Suprapubic skin (tissue), 4 donors: Measurements from ENCODE around the gene TMEM131. TPM values are rescaled to one million over a fixed set of nuclear protein-coding genes. Genes with fewer than 3 reads are reported as not detected.

ENCODE experiments used
- DNase-seq, 2 donors: peaks; one replicate each; pipeline ENCODE4 v3.0.0-alpha.2; 2019; ENCODE audit warnings: low spot score in 2 of 2
- H3K27ac ChIP-seq: fragments of 200-600 bp; sonication (generic); one replicate; pipeline ENCODE4 v1.5.1; 2019
- H3K27me3 ChIP-seq: fragments of 200-600 bp; sonication (generic); one replicate; pipeline ENCODE4 v1.5.1; 2019
- H3K36me3 ChIP-seq: fragments of 200-600 bp; sonication (generic); one replicate; pipeline ENCODE4 v1.5.1; 2019
- H3K4me1 ChIP-seq: fragments of 200-600 bp; sonication (generic); one replicate; pipeline ENCODE4 v1.5.1; 2019
- H3K4me3 ChIP-seq: fragments of 200-600 bp; sonication (generic); one replicate; pipeline ENCODE4 v1.5.1; 2019; ENCODE audit warnings: mild to moderate bottlenecking
- H3K9me3 ChIP-seq: fragments of 200-600 bp; sonication (generic); one replicate; pipeline ENCODE4 v1.5.1; 2019
- EP300 ChIP-seq: sonication (generic); formaldehyde crosslinking; IDR thresholded peaks from one replicate; pipeline ENCODE4 v1.6.1; 2017; ENCODE audit warnings: antibody characterized with exemption
- POLR2A ChIP-seq, 2 donors: fragments of 450-650 bp; IDR thresholded peaks; one replicate each; pipeline ENCODE4 v1.6.1; 2017; ENCODE audit warnings: antibody characterized with exemption in 2 of 2, mild to moderate bottlenecking in 2 of 2, moderate library complexity in 2 of 2
- POLR2AphosphoS5 ChIP-seq, 3 donors: sonication (generic); formaldehyde crosslinking; IDR thresholded peaks; one replicate each; pipeline ENCODE4 v1.6.1; 2017; ENCODE audit warnings: antibody characterized with exemption in 3 of 3
- WGBS: methylation state at CpG from one replicate; pipeline ENCODE4 v1.1.5; 2018; 5-methylcytosine and 5-hydroxymethylcytosine counted together
- total RNA-seq, 4 donors: library from RNA; depleted of rRNA; stranded (reverse); fragments of >200 nt; gene quantifications; one replicate each; pipeline ENCODE4 v1.1.0, GENCODE V29; 2016
- TF ChIP-seq, protein P1 (sequence below), 2 donors: fragments of 200-600 bp in 1 of 2; fragments of 450-650 bp in 1 of 2; sonication (generic) in 1 of 2; IDR thresholded peaks; one replicate each; pipeline ENCODE4 v1.5.1; 2016 to 2019; ENCODE audit warnings: antibody characterized with exemption in 2 of 2, mild to moderate bottlenecking in 1 of 2, moderate library complexity in 1 of 2

Gene TMEM131
- total RNA-seq, 4 donors from 2014 or later = 39.7 to 117 (median 42.5) TPM

- H3K4me1 ChIP-seq = no peaks in the 10 kb centered on the region
- H3K27me3 ChIP-seq = no peaks in the 10 kb centered on the region
- no peaks in the 10 kb centered on the region for H3K9me3 ChIP-seq
- no peak overlapping the region for H3K4me3 ChIP-seq
- TF ChIP-seq POLR2A (IDR thresholded peaks at IDR 0.05) (no peak), POLR2AphosphoS5 (IDR thresholded peaks at IDR 0.05) (no peak), EP300 (no peak)
- TF ChIP-seq, protein P1, sequence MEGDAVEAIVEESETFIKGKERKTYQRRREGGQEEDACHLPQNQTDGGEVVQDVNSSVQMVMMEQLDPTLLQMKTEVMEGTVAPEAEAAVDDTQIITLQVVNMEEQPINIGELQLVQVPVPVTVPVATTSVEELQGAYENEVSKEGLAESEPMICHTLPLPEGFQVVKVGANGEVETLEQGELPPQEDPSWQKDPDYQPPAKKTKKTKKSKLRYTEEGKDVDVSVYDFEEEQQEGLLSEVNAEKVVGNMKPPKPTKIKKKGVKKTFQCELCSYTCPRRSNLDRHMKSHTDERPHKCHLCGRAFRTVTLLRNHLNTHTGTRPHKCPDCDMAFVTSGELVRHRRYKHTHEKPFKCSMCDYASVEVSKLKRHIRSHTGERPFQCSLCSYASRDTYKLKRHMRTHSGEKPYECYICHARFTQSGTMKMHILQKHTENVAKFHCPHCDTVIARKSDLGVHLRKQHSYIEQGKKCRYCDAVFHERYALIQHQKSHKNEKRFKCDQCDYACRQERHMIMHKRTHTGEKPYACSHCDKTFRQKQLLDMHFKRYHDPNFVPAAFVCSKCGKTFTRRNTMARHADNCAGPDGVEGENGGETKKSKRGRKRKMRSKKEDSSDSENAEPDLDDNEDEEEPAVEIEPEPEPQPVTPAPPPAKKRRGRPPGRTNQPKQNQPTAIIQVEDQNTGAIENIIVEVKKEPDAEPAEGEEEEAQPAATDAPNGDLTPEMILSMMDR (IDR thresholded peaks at IDR 0.05) = no peak
- H3K27ac ChIP-seq = no peak overlapping the region
- WGBS = 80% methylated on average over 4 of the region's 4 CpGs
- DNase-seq = no peak
- no peaks in the 10 kb centered on the region for H3K36me3 ChIP-seq
Observed at GRCh38 chr2:97969081-97970067, 26.4 kb downstream of the TMEM131 start.

DNA sequence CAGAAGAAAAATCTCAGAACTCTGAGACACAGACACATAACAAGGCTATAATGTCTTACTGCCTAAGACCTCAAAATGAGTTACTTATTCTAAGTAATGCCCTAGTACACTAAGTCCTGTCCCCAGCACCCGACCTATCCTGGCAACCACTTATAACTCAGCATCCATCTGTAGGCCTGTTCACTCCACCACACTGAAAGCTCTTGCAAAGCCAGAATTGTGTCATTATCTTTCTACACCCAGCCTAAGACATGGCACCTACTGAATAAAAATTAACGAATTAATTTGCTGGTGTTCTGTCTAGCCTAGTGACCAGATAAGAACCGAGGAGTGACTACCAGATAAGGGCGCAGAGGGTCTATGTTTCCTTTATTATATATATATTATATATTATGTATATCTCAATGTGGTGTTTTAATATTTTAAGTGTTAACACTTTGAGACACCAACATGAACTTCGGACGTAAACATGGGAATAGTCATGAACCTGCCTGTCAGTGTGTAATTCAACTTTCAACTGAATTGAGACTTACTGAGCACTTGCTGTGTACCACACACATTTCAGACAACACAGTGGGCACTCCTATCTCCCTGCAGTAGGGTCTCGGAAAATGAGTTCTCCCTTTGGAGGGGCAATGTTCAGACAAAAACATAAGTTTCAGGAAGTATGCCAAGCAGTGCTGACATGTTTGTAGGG lies 27.7 kb downstream of the TMEM131 start:
- no peaks in the 10 kb centered on the region for H3K36me3 ChIP-seq
- no peaks in the 10 kb centered on the region for H3K27me3 ChIP-seq
- H3K9me3 ChIP-seq = no peaks in the 10 kb centered on the region
- no peak overlapping the region for H3K27ac ChIP-seq
- DNase-seq = no peak
- TF ChIP-seq, protein P1 (IDR thresholded peaks at IDR 0.05) = no peak
- TF ChIP-seq POLR2A (IDR thresholded peaks at IDR 0.05) (no peak), EP300 (no peak), POLR2AphosphoS5 (IDR thresholded peaks at IDR 0.05) (no peak)
- 92% methylated on average over 7 of the region's 7 CpGs for whole genome bisulfite sequencing
- H3K4me3 ChIP-seq = no peak overlapping the region
- H3K4me1 ChIP-seq = peaks cover 2% of the 10 kb centered on the region

DNA sequence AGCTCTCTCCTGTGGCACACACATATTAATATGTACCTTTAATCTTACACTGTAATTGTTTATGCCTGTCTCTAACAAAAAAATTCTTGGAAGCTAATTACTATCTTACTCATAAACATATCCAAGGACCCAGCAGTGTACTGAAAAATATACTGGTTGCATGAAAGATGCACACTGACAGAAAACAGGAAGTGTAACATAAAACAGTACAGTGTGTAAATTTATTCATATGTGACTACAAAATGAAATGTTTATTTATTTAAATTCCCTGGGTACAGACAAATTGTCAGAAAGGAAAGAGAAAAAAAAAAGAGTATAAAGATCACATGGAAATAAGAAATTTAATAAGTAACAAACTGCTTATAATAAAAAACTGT lies 28.5 kb downstream of the TMEM131 start:
- no peak overlapping the region for H3K4me3 ChIP-seq
- no peak overlapping the region for H3K27ac ChIP-seq
- no peaks in the 10 kb centered on the region for H3K9me3 ChIP-seq
- no peaks in the 10 kb centered on the region for H3K36me3 ChIP-seq
- no peak for DNase-seq
- TF ChIP-seq, protein P1 (IDR thresholded peaks at IDR 0.05) = no peak
- TF ChIP-seq POLR2AphosphoS5 (IDR thresholded peaks at IDR 0.05) = no peak
- TF ChIP-seq EP300 = no peak
- no peak for TF ChIP-seq POLR2A (IDR thresholded peaks at IDR 0.05)
- no peaks in the 10 kb centered on the region for H3K27me3 ChIP-seq
- peaks cover 5% of the 10 kb centered on the region for H3K4me1 ChIP-seq

DNA sequence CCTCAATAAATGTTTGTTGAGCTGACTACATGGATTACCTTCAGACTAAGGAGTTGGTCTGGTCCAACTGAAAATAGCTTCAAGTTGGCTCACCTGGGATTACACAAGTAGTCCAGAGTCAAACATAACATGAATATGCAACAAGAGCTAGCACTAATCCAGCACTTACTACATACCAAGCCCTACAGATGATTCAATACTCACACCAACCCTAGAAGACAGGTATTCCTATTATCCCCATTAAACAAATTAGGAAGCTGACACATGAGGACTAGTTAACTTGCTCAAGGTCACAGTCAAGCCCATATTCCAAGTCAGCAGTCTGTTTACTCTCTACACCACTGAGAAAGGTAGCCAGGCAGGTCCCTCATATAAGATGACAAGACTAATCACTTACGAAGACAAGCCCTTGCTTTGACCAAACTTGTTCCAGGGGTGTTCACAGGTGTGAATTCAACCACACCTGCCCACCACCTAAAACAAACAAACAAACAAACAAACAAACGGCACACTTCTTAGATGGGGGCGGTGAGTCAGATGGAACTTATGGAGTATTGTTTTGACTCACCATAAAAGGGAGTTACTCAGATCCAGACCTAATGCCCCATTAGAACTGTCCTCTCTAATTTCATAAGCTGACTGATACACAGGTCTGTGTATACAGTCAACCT lies 29.1 kb downstream of the TMEM131 start:
- Histone ChIP-seq H3K4me1 (peaks cover 5% of the 10 kb centered on the region), H3K4me3 (no peak overlapping the region), H3K27me3 (no peaks in the 10 kb centered on the region), H3K27ac (no peak overlapping the region), H3K36me3 (no peaks in the 10 kb centered on the region), H3K9me3 (no peaks in the 10 kb centered on the region)
- DNase-seq = no peak
- WGBS = 50% methylated on average over 3 of the region's 3 CpGs
- no peak for TF ChIP-seq EP300
- no peak for TF ChIP-seq POLR2AphosphoS5 (IDR thresholded peaks at IDR 0.05)
- TF ChIP-seq, protein P1 (IDR thresholded peaks at IDR 0.05) = no peak
- TF ChIP-seq POLR2A (IDR thresholded peaks at IDR 0.05) = no peak
